ENCODE measurements around the gene PCLAF.
A peak's percentile ranks its signal among the peaks of the same experiment; 100 is the strongest.
"Not testable (repeated sequence)": the region's sequence is repeated elsewhere in the genome, so short reads cannot be mapped to it uniquely, and the experiment has no call there.

The PCLAF gene, protein sequence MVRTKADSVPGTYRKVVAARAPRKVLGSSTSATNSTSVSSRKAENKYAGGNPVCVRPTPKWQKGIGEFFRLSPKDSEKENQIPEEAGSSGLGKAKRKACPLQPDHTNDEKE

GRCh38 chr15:64381000-64381751, at the start of gene PCLAF:
Gene PCLAF (minus strand): TSS chr15:64381441. CDS start chr15:64381371, 70 bp downstream.
- peak; percentile 96 for DNase-seq (ENCODE audit: low spot score)

DNA sequence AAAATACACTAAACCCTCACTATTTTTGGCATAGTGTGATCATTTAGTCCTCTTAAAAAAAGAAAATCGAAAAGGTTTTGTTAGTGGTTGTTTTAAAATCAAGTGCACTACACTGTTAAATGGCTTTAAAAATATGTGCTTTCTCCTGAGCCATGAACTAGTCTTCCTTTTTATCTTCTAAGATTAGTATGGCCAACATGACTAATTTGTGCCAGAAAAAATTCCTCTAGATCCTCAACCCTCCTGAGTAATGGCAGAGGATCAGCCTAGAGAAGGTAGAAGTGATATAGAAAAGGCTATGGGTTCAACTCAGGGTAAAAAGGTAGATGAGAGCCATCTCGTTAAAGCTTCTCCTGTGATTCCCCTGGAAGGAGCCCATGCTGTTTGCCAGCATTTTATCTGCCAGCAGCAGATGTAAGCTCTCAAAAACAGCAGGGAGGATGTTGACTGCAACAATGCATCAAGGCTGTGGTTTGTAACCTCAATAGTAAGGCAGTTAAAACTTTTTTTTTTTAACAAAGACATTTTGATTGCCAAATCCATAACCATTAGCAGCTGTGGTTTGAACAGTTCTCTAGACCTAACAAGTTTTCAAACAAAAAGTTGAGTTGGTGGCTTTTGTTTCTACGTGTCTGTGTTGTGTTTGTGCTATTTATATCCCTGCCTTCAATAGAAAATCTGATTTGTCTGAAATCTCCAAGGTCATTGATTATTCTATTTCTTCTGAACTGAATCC, 48.9 kb upstream of the PCLAF start:
- peak; percentile 59 for DNase-seq (ENCODE audit: low spot score)

DNA sequence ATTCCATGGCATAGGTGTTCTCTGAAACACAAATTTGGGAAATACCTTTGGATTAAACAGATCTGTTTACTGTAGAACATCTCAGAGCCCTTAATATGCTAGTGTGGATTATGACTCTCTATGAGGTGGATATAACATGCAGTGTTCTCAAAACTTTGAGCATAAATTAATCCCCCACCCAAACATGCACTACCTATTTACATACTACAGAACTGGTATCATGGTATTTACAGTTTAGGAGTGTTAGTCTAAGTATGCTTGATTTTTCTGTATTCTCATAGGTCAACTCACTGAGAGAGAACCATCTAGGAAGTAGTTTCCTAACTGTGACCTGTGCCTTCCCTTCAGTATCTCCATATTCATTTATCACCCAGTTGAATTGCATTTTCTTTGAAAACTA, 48.2 kb upstream of the PCLAF start:
- DNase-seq (ENCODE audit: low spot score) = no peak

DNA sequence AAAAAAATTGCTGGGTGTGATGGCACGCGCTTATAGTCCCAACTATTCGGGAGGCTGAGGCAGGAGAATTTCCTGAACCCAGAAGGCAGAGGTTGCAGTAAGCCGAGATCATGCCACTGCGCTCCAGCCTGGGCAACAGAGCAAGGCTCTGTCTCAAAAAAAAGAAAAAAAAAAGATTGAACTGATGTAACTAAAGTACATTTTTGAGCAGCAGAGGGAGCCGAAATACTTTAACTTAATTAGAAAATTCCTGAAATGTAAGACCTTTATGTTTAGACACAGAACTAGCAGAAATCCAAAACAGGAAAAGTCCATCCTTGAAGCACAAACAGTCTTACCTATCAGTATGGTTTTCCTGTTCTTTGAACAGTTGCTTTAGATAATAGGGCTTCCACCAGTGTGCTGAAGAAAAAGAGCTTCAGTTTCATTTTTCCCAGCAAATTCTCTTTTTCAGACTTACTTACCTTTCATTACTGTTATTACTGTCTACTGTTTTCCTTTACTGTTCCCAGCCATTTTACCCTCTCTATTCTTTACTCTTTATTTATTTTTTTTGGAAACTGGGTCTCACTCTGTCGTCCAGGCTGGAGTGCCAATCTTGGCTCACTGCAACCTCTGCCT, 45.7 kb upstream of the PCLAF start:
- DNase-seq (ENCODE audit: low spot score) = no peak

DNA sequence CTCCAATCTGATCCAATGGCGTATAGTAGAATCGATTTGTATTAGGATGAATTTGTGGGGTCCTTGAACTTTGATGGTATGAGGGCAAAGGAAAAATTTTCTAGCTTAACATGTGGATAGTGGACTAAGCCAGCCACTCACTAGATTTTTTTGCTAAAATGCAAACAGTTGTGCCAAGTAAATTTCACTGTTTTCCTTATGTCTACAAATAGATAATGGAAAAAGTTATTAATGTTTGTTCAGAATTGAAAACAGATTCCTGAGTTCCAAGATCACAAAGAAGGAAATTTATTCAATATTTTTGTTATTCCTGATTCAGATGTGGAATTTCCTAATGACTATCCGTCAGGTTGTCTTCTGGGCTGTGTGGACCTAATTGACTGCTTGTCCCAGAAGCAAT, 44.0 kb upstream of the PCLAF start:
- DNase-seq (ENCODE audit: low spot score) = no peak

- no peak for DNase-seq (ENCODE audit: low spot score)
Observed at GRCh38 chr15:64423970-64424369, 42.7 kb upstream of the PCLAF start.

- DNase-seq (ENCODE audit: low spot score) = no peak
Observed at GRCh38 chr15:64422697-64423096, 41.5 kb upstream of the PCLAF start.

GRCh38 chr15:64412216-64412615, 31.0 kb upstream of the PCLAF start:
- no peak for DNase-seq (ENCODE audit: low spot score)

DNA sequence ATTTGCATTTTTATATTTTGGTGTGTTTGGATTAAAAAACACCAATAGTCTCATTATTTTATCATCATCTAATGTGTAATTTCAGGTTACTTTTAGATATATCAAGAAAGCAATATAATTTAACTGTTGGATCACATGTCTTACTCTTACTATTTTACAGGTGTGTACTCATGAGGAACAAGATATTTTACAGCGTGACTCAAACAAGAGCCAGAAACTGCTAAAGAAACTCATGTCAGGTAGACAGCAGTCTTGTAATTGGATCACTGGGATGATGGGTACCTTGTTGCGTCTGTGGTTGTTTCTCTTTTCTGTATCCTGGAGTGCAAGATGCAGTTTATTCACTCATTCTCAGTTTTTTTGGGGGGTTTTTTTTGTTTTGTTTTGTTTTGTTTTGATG, 19.3 kb upstream of the PCLAF start:
- DNase-seq (ENCODE audit: low spot score) = no peak

DNA sequence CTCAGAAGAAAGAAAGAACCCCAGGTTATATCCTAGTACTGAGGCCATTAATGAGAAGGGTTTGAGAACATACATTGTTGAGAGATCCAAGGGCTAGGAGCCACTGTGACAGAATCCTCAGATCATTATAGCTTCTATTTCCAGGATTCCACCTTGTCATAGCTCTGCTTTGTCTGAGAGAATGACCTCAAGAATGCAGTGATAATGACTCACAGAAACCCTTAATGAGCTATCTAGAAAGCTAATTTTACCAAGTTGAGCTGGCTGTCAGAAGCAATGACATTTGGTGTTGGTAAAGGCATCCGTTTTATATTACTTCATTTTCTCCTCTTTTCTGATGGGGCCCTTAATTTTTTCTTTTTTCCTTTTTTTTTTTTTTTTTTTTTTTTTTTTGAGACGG, 17.3 kb upstream of the PCLAF start:
- no peak for DNase-seq (ENCODE audit: low spot score)

GRCh38 chr15:64396789-64397188, 15.5 kb upstream of the PCLAF start:
- no peak for DNase-seq (ENCODE audit: low spot score)

- DNase-seq (ENCODE audit: low spot score) = not testable (repeated sequence)
Observed at GRCh38 chr15:64392471-64392870, 11.2 kb upstream of the PCLAF start.

DNA sequence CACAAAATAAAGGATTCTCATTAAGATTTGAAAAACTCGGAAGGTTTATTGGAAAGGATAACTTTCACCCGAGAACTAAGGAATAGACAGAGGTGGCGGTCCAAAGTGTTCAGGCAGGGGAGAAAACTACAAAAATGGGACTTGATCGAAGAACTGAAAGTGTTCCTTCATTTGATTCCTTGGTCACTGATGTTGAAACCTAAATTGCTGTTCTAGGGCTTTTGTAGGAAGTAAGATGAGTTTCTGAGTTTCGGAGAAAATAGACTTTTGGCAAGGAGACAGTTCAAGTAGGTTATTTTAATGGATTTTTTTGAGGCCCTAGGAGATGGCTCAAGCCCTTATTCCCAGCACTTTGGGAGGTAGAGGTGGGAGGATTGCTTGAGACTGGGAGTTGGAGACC, 7.8 kb upstream of the PCLAF start:
- DNase-seq (ENCODE audit: low spot score) = no peak

GRCh38 chr15:64387562-64388168, 6.4 kb upstream of the PCLAF start, which contains the start of gene TRIP4:
Gene TRIP4 (plus strand): TSS chr15:64387836. CDS start chr15:64387864, 28 bp downstream.
- peak; percentile 93 for DNase-seq (ENCODE audit: low spot score)

DNA sequence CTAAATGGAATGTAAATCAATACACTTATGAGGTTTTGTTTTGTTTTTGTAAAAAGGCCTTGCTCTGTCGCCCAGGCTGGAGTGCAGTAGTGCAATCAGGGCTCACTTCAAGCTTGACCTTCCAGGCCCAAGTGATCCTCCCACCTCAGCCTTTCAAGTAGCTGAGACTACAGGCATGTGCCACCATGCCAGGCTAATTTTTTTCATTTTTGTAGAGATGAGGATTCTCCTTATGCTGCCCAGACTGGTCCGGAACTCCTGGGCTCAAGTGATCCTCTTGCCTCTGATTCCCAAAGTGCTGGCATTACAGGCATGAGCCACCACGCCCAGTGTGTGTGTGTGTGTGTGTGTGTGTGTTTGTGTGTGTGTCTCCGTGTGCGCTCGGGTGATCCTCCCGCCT, 5.0 kb upstream of the PCLAF start:
- DNase-seq (ENCODE audit: low spot score) = no peak

GRCh38 chr15:64383760-64384159, 2.5 kb upstream of the PCLAF start:
- DNase-seq (ENCODE audit: low spot score) = no peak

- not testable (repeated sequence) for DNase-seq (ENCODE audit: low spot score)
Observed at GRCh38 chr15:64380130-64380870, 941 bp downstream of the PCLAF start.

DNA sequence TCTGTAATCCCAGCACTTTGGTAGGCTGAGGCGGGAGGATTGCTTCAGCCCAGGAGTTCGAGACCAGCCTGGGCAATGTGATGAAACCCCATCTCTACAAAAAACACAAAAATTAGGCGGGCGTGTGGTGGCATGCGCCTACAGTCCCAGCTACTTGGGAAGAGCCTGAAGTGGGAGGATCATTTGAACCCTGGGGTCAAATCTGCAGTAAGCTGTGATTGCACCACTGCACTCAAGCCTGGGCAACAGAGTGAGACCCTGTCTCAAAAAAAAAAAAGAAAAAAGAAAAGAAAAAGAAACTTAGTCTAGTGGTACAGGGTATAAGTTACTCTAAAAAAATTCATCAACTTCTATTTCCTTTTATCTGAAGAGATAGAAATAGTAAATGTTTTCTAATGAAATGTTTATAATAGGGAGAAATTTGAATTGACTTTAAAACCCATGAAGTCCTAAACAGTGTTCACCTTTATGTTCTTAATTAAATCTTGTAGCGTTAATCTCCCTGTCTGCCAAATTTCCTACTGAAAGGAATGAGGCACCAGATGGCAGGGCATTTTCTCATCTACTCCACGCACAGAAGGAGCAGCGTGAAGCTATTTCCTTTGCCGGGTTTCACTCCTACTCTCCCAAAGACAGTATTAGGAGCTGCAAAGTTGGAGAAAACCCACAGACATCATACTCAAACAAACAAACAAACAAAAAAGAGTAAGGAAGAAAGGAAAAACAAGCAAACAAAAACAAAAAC, 1.9 kb downstream of the PCLAF start:
- DNase-seq (ENCODE audit: low spot score) = no peak

GRCh38 chr15:64373360-64373759, 7.9 kb downstream of the PCLAF start:
- DNase-seq (ENCODE audit: low spot score) = no peak

GRCh38 chr15:64371383-64371782, 9.9 kb downstream of the PCLAF start:
- DNase-seq (ENCODE audit: low spot score) = not testable (repeated sequence)

DNA sequence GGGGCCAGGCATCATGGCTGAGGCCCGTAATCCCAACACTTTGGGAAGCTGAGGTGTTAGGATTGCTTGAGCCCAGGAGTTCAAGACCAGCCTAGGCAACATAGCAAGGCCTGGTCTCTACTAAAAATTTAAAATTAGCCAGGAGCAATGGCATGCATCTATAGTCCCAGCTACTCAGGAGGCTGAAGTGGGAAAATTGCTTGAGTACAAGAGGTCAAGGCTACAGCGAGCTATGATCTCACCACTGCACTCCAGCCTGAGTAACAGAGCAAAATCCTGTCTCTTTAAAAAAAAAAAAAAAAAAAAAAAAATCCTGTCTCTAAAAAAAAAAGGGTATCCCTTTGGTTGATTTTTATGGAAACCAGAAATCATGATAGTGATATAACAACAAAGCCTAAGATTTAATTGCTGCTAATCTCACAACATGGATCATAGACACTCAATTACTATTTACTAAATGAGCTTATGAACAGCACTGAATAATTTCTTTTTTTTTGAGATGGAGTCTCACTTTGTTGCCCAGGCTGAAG, 12.1 kb downstream of the PCLAF start:
- no peak for DNase-seq (ENCODE audit: low spot score)
